GM18507 (cell line): ENCODE data around the gene OIT3.

Experiments used
- DNase-seq: peaks from one replicate; pipeline ENCODE4 v3.0.0; 2011; ENCODE audit warnings: low read depth; ENCODE audit not compliant: insufficient read length; ENCODE audit errors: extremely low spot score
- FAIRE-seq: peaks from 2 replicates; lab custom pipeline; 2011; peaks lifted over from hg19 to GRCh38; lab: Jason Lieb, UNC

OIT3 gene

DNA sequence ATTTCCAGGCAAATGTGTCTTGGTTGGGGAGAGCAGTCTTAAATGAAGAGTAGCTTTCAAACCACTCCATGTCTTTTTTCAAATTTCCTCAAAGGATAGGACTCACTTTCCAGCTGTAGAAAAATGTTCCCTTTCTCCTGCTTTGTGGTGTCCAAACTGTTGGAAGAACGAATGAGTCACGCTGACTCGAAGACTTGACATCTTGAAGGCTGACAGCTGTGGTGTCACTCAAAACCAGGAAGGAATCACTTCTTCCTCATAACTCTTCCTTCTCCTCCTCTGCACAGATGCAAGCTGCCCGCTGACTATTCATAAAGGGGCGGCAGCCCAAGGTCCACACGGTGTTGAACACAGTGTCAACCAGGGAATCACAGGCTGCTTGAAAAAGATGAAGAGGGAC, 41.8 kb downstream of the OIT3 start:
- FAIRE-seq = no peak
- no peak for DNase-seq

DNA sequence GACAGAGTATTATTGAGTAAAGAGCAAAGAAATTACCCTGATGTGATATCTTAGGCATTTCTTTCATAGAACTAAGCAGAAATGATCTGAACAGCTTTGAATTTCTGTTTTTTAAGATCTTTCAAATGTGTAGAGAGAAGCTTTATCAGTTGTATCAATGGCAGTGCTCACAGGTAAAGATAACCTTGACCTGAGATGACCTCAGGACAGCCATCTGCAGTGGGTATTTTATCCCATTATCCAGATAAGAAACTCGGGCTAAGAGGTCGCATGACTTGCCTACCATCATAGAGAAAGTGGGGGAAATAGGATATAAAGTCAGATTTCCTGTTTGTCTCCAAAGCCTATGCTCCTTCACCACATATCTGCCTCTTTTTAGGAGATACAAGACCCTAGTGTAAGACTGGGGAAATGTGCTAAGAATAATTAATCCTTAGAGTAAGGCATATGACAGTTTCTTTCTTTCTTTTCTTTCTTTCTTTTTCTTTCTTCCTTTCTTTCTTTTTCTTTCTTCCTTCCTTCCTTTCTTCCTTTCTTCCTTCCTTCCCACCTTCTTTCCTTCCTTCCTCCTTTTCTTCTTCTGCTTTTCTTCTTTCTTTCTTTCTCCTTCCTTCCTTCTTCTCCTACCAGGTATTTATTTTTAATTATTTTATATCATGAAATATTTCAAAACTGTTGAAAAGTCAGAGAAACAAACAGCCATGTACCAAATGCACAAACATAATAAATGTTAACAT, 50.1 kb downstream of the OIT3 start:
- DNase-seq (no peak), FAIRE-seq (no peak)

DNA sequence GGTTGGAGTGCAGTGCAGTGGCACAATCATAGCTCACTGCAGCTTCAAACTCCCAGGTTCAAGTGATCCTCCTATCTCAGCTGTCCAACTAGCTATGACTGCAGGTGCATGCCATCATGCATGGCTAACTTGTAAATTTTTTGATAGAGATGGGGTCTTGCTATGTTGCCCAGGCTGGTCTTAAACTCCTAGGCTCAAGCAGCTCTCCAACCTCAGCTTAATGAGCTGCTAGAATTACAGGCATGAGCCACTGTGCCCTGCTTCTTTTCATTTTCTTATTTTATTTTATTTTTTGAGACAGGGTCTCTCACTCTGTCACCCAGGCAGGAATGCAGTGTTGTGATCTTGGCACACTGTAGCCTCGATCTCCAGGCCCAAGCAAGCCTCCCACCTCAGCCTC, 53.4 kb downstream of the OIT3 start:
- DNase-seq (no peak), FAIRE-seq (no peak)

DNA sequence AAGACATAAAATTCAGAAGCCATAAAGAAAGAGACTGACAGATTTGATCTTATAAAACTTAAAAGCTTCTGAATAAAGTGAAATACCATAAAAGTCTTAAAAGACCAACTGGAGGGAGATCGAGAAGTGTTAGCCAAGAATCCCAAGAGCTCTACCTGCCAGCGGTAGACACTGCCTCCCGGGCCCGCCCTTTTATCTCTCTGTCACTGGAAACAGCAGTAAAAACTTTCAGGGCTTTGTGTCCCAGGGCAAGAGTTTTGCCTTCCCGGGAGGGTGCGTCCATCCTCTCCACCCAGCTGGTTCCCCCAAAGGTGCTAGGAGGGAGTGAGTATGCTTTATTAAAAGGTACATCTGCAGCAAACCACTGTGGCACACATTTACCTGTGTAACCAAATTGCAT, 55.2 kb downstream of the OIT3 start:
- no peak for DNase-seq
- no peak for FAIRE-seq

DNA sequence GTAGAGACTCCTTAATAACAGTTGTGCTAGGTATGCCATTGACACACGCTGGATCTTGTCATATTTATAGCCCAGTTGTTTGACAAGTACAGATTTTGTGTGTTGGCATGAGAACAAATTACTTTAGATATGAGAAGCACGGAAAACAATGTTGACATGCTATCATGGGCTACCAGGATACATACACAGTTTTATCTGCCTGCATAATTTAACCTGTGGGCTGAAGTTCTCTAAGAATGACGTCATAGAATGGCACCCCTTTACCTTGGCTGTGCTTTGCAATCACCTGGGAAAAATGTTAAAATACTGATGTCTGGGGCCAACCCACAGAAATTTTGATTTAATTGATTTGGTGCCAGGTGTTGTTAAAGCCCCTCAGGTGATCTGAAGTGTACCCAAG, 58.2 kb downstream of the OIT3 start:
- FAIRE-seq (no peak), DNase-seq (no peak)

DNA sequence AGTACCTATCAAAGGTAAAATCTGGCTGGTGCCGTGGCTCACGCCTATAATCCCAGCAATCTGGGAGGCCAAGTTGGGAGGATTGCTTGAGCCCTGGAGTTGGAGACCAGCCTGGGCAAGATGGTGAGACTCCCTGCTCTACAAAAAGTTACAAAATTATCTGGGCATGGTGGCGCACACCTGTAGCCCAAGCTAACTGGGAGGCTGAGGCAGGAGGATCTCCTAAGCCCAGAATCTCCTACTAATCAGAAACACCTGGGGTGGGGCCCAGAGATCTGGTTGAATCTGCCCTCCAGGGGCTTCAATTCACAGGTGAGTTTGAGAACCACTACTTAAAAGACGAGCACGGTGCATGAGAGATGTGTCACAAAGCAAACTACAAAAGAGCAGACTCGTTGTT, 58.6 kb downstream of the OIT3 start:
- DNase-seq (no peak), FAIRE-seq (no peak)

DNA sequence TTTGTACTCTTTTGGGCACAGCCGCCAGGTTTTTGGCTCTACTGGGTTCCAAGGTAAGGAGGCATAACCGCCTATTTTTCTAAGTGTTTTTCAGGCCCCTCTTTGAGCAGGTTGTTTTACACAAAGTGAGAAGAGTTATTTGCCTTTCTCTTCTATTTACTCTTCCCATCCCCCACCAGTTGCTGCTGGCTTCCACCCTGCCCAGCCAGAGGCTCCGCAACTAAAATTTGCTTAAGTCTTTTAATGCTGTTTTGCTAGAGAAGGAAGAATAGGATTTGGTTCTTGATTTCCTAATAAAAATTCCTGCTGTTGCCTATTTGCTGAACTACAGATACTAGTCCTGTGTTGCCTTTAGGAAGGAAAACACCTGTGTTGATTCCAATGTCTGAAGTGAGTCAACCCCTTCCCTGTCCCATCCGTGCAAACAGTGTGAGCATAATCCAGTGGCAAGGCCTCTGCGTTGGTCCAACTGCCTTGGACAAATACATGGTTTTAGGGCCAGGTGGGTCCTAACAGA, 59.2 kb downstream of the OIT3 start:
- DNase-seq (no peak), FAIRE-seq (no peak)

DNA sequence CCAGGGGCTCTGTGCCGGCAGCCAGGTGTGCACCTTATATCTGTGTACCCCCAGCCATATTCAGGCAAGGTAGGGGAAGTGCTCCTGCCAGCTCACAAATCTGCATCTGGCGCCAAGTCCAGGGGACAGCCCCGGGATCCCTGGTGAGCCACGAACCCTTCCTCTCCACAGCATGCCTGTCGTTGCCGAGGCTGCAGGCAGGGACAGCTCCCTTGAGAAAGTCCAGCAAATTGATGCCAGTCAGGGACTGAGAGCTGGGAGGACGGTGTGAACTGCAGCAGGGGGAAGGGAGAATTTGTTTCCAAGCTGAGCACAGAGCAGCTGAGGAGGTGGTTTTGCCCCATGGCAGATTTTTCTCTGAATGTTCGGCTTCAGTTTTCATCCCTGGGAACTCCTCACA, 60.1 kb downstream of the OIT3 start:
- DNase-seq (no peak), FAIRE-seq (no peak)

DNA sequence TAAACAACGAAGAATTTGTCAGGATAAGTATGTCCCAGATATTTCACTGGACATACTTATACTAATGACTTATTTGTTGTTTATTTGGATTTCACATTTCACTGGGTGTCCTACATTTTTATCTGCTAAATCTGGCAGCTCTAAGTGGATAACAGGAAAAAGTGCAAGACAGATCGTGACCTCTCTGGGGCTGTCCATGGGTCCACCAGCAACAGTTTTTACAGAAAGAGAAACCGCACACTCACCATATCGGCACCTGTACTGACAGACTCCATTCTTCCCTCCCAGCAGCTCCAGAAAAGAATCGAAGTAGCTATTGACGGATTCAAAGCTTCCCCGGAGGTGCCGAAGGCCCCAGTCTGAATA, 60.7 kb downstream of the OIT3 start:
- no peak for FAIRE-seq
- no peak for DNase-seq

DNA sequence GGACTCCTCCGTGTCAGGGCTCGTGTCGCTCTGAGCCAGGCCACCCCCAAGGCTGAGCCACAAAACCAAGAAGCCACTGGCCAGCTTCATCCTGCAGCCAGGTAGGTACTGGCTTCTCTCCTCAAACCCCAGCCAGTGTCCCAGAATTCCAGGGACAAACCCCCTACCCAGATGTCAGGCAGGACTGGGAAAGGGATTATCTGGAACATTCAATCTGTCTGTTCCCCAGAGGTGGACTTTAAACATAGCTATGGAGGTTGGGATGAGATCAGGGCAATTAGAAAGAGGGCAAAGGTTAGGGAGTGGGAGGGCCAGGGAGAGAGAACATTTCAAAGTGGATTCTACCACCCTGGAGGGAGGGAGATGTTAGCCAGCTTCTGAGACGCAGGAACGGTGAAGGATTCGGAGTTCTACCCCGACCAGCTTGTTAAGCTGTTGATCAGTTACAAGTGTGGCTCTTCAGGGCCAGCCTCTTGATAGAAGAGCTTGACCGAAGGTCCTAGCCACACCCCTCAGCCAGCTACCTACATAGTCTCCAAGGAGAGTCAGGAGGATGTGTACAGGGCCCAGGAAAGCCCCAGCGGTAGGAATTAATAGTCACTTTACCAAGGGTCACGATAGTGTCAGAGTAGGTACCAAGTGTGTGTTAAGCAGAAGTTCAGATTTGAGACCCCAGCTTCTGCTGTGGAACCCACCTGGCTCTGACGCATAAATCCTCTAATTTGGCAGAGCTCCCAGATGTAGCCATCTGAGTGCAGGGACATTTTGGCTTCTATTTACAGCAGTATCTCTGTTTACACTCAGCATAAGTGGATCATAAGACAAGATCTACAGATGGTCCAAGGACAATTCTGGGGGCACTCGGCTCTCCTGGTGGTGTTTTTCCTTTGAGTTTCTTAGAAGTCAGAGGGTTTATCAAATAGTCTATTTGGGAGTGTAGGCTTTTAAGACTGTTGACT, 61.3 kb downstream of the OIT3 start, which contains the start of gene PLA2G12B:
Gene PLA2G12B (minus strand): TSS at position 211 of the 959 bp plus-strand sequence. CDS start 121 bp downstream, at position 90.
- DNase-seq (no peak), FAIRE-seq (no peak)

DNA sequence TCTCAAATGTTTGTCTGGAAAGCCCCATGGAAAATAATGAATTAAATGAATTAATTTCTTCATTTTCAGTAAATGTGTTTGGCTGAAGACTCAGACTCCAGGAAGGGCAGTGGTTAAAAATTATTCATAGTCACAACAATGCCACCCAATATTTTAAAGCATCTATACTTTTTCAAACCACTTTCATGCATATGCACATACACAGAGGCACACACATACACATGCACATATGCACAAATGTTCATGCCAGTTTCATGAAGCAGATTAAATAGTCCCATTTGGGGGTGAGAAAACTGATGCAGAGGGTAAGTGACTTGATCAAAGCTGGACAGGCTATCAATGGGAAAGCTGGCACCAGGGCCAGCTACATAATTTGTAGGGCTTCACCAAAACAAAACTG, 62.5 kb downstream of the OIT3 start:
- FAIRE-seq = no peak
- DNase-seq = no peak

DNA sequence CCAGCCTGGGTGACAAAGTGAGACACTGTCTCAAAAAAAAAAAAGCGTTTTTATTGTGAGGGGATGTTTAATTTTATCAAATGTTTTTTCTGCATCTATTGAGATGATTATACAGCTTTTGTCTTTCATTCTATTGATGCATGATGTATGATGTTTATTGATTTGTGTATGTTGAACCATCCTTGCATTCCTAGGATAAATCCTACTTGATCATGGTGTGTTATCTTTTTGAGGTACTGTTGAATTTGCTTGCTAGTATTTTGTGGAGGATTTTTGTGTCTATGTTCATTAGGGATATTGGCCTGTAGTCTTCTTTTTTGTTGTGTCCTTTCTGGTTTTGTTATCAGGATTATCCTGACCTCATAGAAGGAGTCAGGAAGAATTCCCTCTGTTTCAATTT, 83.3 kb downstream of the OIT3 start:
- DNase-seq = no peak
- FAIRE-seq = no peak

DNA sequence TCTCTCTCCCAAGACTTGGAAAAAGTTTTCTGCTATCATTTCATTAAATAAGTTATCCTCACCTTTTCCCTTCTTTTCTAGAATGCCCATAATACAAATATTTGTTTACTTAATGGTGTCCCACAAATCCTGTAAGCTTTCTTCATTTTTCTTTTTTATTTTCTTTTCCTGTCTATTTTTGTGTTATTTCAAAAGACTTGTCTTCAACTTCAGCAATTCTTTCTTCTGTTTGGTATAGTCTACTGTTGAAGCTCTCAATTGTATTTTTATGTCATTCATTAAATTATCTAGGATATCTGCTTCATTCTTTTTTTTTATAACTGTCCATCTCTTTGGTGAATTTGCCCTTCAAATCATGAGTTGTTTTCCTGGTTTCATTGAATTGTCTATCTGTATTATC, 86.2 kb downstream of the OIT3 start:
- no peak for DNase-seq
- no peak for FAIRE-seq

DNA sequence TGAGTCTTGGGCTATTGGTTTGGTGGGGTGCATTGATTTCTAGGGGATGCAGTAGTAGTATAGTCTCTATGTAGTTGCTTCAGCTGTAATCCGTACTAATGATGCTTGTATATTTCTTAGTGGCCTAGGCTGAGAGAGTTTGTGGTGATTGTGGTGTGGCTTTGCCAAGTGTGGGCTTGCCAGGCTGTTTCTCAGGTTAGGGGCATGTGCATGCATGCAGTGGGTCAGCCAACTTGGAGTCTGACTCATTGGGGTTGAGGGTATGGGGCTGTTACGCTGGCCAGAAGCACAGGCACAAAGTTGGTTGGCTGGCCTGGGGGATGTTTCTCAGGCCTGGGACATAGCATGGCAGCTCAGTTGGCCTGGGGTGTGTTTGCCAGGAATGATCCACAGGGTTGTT, 86.8 kb downstream of the OIT3 start:
- DNase-seq = no peak
- FAIRE-seq = no peak

DNA sequence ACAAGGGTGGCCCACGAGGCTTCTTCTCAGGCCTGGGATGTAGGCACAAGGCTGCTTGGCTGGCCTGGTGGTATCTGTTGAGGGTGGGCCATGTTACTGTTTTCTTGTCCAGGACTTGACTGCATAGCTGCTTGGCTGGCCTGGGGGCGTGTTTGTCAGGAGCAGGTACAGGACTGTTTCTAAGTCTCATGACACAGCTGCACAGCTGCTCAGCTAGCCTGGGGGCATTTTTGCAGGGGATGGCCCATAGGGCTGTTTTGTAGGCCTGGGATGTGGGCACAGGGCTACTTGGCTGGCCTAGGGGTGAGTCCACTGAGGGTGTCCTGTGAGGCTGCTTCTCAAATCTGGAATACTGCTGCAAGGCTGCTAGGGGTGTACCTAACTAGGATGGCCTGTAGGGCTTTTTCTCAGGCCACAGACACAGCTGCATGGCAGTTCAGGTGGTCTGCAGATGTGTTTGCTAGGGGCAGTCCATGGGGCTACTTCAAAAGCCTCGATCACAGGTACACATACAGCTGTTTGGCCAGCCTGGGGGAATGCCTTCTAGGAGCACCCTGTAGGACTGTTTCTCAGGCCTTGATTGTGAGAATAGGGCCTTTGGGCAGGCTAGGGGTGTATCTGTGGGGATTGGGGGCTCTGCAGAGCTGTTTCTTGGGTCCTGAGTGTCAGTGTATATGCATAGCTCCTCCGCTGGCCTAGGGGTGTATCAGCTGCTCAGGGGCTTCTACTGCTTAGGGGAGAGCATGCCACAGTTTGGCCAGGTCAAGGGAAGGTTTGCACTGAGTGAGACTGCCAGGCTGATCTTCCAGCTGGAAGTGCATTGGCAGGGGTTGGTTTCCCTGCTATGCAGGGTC, 87.7 kb downstream of the OIT3 start:
- no peak for FAIRE-seq

DNA sequence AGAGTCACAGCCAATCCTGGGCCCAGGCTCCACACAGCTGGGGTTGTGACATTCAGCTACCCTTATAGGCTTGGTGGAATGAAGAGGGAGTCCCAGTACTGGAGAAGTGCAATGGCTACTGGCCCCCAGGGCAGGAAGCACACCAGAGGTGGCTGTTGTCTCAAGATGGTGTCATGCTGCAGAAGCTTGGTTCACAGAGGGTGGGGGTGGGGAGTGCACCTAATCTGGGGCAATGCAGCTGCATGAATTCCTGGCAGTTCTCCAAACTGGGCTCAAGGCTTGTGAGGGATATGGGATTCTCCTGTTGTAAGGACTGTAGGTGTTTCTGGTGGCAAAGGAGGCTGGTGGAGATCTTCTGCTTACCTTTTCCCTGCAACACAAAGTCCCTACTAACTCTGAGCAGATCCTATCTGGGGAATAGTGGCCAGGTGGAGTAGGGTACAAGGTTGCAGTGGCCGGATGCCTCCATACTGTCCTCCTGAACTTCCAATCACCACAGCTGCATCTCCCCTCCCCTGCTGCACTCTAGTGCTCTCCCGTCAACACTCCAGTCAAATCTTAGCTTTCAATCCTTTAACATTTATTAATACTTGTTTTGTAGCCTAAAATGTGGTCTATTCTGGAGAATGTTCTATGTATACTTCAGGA, 88.5 kb downstream of the OIT3 start:
- FAIRE-seq (no peak), DNase-seq (no peak)

More for the DNA sequence above, 87.7 kb downstream of the OIT3 start:
- no peak for DNase-seq
